Measurements from ENCODE around the gene STAB1. TPM values are rescaled to one million over a fixed set of nuclear protein-coding genes. Genes with fewer than 3 reads are reported as not detected.

The STAB1 gene
- total and polyA plus RNA-seq, 12 donors, result 30.8 to 1,593 (median 466) TPM

GRCh38 chr3:52502001-52502400 is 6.9 kb downstream of the STAB1 start:
- H3K9me3 ChIP-seq (replicated peaks in 1 of 3), result no peaks in the 10 kb centered on the region
- H3K27me3 ChIP-seq, result no peaks in the 10 kb centered on the region
- no peak for TF ChIP-seq POLR2A (IDR thresholded peaks at IDR 0.05)
- no peak for TF ChIP-seq CTCF (IDR thresholded peaks at IDR 0.05)
- WGBS, 4 donors, result 81 to 89% (median 86%) methylated on average over 10 to 11 of the region's 11 CpGs
- DNase-seq, result no peak
- intact Hi-C loops (cut with DNase I), result no loop called here
- no peaks in the 10 kb centered on the region for H3K4me1 ChIP-seq (replicated peaks in 1 of 2)
- H3K4me3 ChIP-seq, result no peak overlapping the region
- no peak overlapping the region for H3K27ac ChIP-seq
- H3K36me3 ChIP-seq (replicated peaks in 1 of 2), result peaks cover 0 to 19% of the 10 kb centered on the region in 2 donors

GRCh38 chr3:52502808-52503350 is 7.7 kb downstream of the STAB1 start:
- DNase-seq, result no peak
- Histone ChIP-seq H3K4me1 (replicated peaks in 1 of 2) (no peaks in the 10 kb centered on the region), H3K27me3 (no peaks in the 10 kb centered on the region), H3K4me3 (no peak overlapping the region), H3K27ac (no peak overlapping the region), H3K36me3 (replicated peaks in 1 of 2) (peaks cover 0 to 19% of the 10 kb centered on the region in 2 donors), H3K9me3 (replicated peaks in 1 of 3) (no peaks in the 10 kb centered on the region)
- intact Hi-C loops (cut with DNase I), result no loop called here
- WGBS, 4 donors, result 93 to 100% (median 96%) methylated on average over 4 to 11 of the region's 11 CpGs
- TF ChIP-seq CTCF (IDR thresholded peaks at IDR 0.05) (no peak), POLR2A (IDR thresholded peaks at IDR 0.05) (no peak)

GRCh38 chr3:52503788-52504424 is 8.8 kb downstream of the STAB1 start:
- Histone ChIP-seq H3K27ac (no peak overlapping the region), H3K27me3 (no peaks in the 10 kb centered on the region), H3K4me1 (replicated peaks in 1 of 2) (no peaks in the 10 kb centered on the region), H3K4me3 (no peak overlapping the region), H3K9me3 (replicated peaks in 1 of 3) (no peaks in the 10 kb centered on the region), H3K36me3 (replicated peaks in 1 of 2) (peaks cover 0 to 20% of the 10 kb centered on the region in 2 donors)
- no peak for TF ChIP-seq CTCF (IDR thresholded peaks at IDR 0.05)
- no peak for TF ChIP-seq POLR2A (IDR thresholded peaks at IDR 0.05)
- WGBS, 4 donors, result 69 to 70% (median 70%) methylated on average over 15 to 23 of the region's 23 CpGs
- DNase-seq, result no peak
- intact Hi-C loops (cut with DNase I), result no loop called here

- Histone ChIP-seq H3K4me3 (no peak overlapping the region), H3K4me1 (replicated peaks in 1 of 2) (no peaks in the 10 kb centered on the region), H3K27me3 (no peaks in the 10 kb centered on the region), H3K27ac (no peak overlapping the region), H3K9me3 (replicated peaks in 1 of 3) (no peaks in the 10 kb centered on the region), H3K36me3 (replicated peaks in 1 of 2) (peaks cover 0 to 22% of the 10 kb centered on the region in 2 donors)
- no peak for DNase-seq
- 81 to 89% (median 86%) methylated on average over 8 to 10 of the region's 10 CpGs; no CpG with 5 or more reads in 1 of the 4 donors for WGBS, 4 donors
- TF ChIP-seq CTCF (IDR thresholded peaks at IDR 0.05) (no peak), POLR2A (IDR thresholded peaks at IDR 0.05) (no peak)
- intact Hi-C loops (cut with DNase I), result no loop called here
Measured at GRCh38 chr3:52504977-52505376, 9.8 kb downstream of the STAB1 start.
